Neural cell (in vitro differentiated cells): ENCODE data around the gene IQSEC1. TPM values are rescaled to one million over a fixed set of nuclear protein-coding genes. Genes with fewer than 3 reads are reported as not detected.

ENCODE experiments used
- H2AFZ ChIP-seq: fragments of 200-600, 300-800 bp; sonication (generic), shearing (Covaris generic); 2 replicates; pipeline ENCODE4 v1.6.0; 2014; ENCODE audit warnings: low read depth, mild to moderate bottlenecking, antibody characterized with exemption, low read length, moderate library complexity
- H3F3A ChIP-seq: fragments of 200-600 bp; shearing (Covaris generic); 2 replicates; pipeline ENCODE4 v1.6.1; 2016; ENCODE audit warnings: mild to moderate bottlenecking, moderate library complexity, mixed read lengths, antibody characterized with exemption, low read length; ENCODE audit not compliant: insufficient read depth, poor library complexity, severe bottlenecking
- H3K27ac ChIP-seq: fragments of 200-600, 300-800 bp; sonication (generic), shearing (Covaris generic); 2 replicates; pipeline ENCODE4 v1.5.1; 2014; ENCODE audit warnings: mild to moderate bottlenecking, low read length, moderate library complexity
- H3K27me3 ChIP-seq: fragments of 300-800, 200-600 bp; sonication (generic), shearing (Covaris generic); 2 replicates; pipeline ENCODE4 v1.6.0; 2014; ENCODE audit warnings: mild to moderate bottlenecking, low read depth, low read length, moderate library complexity; ENCODE audit not compliant: insufficient read depth
- H3K36me3 ChIP-seq: fragments of 300-800, 200-600 bp; sonication (generic), shearing (Covaris generic); 2 replicates; pipeline ENCODE4 v1.5.1; 2014; ENCODE audit warnings: mild to moderate bottlenecking, antibody characterized with exemption, low read length, moderate library complexity; ENCODE audit not compliant: insufficient read depth
- H3K4me2 ChIP-seq: fragments of 300-800, 200-600 bp; sonication (generic), shearing (Covaris generic); 2 replicates; pipeline ENCODE4 v1.6.0; 2014; ENCODE audit warnings: mild to moderate bottlenecking, low read length
- H3K4me3 ChIP-seq: fragments of 300-800, 200-600 bp; sonication (generic), shearing (Covaris generic); 2 replicates; pipeline ENCODE4 v1.5.1; 2014; ENCODE audit warnings: mild to moderate bottlenecking, low read length, moderate library complexity
- H3K79me2 ChIP-seq: fragments of 200-600 bp; shearing (Covaris generic); replicated peaks from 2 replicates; pipeline ENCODE4 v1.6.0; 2014; ENCODE audit warnings: mild to moderate bottlenecking, low read length, moderate library complexity; ENCODE audit not compliant: insufficient read depth
- H3K9ac ChIP-seq: fragments of 300-800, 200-600 bp; sonication (generic), shearing (Covaris generic); 2 replicates; pipeline ENCODE4 v1.6.1; 2016; ENCODE audit warnings: mild to moderate bottlenecking, low read length, mixed read lengths
- H3K9me2 ChIP-seq: fragments of 200-600 bp; shearing (Covaris generic); 2 replicates; pipeline ENCODE4 v1.6.1; 2016; ENCODE audit warnings: mild to moderate bottlenecking, low read length, mixed read lengths; ENCODE audit not compliant: insufficient read depth
- H3K9me3 ChIP-seq: fragments of 200-600, 300-800 bp; sonication (generic), shearing (Covaris generic); 2 replicates; pipeline ENCODE4 v1.6.1; 2016; ENCODE audit warnings: mild to moderate bottlenecking, mixed run types, low read length, moderate library complexity, mixed read lengths
- H4K20me1 ChIP-seq: fragments of 200-600 bp; shearing (Covaris generic); 2 replicates; pipeline ENCODE4 v1.6.1; 2016; ENCODE audit warnings: mild to moderate bottlenecking, mixed run types; ENCODE audit not compliant: insufficient read depth
- EP300 ChIP-seq: fragments of 450-650 bp; conservative IDR thresholded peaks from 2 replicates; pipeline ENCODE4 v1.6.1; 2014; ENCODE audit warnings: antibody characterized with exemption, mild to moderate bottlenecking, moderate library complexity; ENCODE audit not compliant: poor library complexity, severe bottlenecking
- EZH2 ChIP-seq: fragments of 200-600, 300-800 bp; shearing (Covaris generic), sonication (generic); IDR thresholded peaks from 2 replicates; pipeline ENCODE4 v1.6.1; 2014; ENCODE audit warnings: antibody characterized with exemption, low read length, borderline replicate concordance, mild to moderate bottlenecking; ENCODE audit not compliant: insufficient read depth, poor library complexity, severe bottlenecking
- MXI1 ChIP-seq: fragments of 450-650 bp; conservative IDR thresholded peaks from 2 replicates; pipeline ENCODE4 v1.6.1; 2014; ENCODE audit warnings: antibody characterized with exemption, mild to moderate bottlenecking; ENCODE audit not compliant: poor library complexity, severe bottlenecking
- POLR2AphosphoS5 ChIP-seq: IDR thresholded peaks from 2 replicates; pipeline ENCODE4 v1.6.1; 2012
- RAD21 ChIP-seq: fragments of 450-650 bp; conservative IDR thresholded peaks from 2 replicates; pipeline ENCODE4 v1.6.1; 2014; ENCODE audit warnings: antibody characterized with exemption, mild to moderate bottlenecking, moderate library complexity
- SMC3 ChIP-seq: fragments of 450-650 bp; conservative IDR thresholded peaks from 2 replicates; pipeline ENCODE4 v1.6.1; 2014; ENCODE audit warnings: antibody characterized with exemption, mild to moderate bottlenecking, moderate library complexity; ENCODE audit not compliant: poor library complexity
- TAF1 ChIP-seq: IDR thresholded peaks from 2 replicates; pipeline ENCODE4 v1.6.1; 2012; ENCODE audit warnings: low read depth
- polyA plus RNA-seq: library from polyadenylated mRNA; depleted of rRNA; stranded (reverse); fragments of >200 nt; gene quantifications from 2 replicates; pipeline ENCODE4 v1.2.3, GENCODE V29; 2014
- TF ChIP-seq, protein P1 (sequence below): fragments of 450-650 bp; IDR thresholded peaks from 2 replicates; pipeline ENCODE4 v1.5.1; 2014; ENCODE audit warnings: antibody characterized with exemption, mild to moderate bottlenecking, moderate library complexity; ENCODE audit not compliant: poor library complexity, severe bottlenecking
- TF ChIP-seq, protein P2 (sequence below): IDR thresholded peaks from 2 replicates; pipeline ENCODE4 v1.6.1; 2012; ENCODE audit warnings: borderline replicate concordance

IQSEC1 gene
- polyA plus RNA-seq, 1 donor from 2014 or later: 6.0 TPM

DNA sequence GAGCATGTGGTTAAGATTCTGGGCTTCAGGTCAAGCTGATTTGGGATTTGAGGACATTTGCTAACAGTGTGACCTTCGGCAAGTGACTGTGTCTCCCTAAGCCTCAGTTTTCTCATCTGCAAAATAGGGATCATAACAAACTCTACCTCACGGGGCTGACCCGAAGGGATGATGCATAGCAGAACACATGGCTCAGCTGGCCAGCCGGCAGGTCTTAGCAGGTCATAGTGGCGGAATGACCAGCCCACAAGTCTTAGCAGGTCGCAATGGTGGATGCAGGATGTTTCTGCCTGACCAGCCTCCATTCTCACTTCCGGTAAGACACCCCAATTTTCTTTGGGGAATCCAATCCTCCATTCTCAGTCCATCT, 63.3 kb downstream of the IQSEC1 start:
- no peaks in the 10 kb centered on the region for H3K9me2 ChIP-seq
- H3K27me3 ChIP-seq: no peaks in the 10 kb centered on the region
- H3K9me3 ChIP-seq: no peaks in the 10 kb centered on the region
- no peak overlapping the region for H3K4me2 ChIP-seq
- H3F3A ChIP-seq: no peaks in the 10 kb centered on the region
- no peaks in the 10 kb centered on the region for H3K36me3 ChIP-seq
- H3K4me3 ChIP-seq: no peak overlapping the region
- TF ChIP-seq, protein P1, sequence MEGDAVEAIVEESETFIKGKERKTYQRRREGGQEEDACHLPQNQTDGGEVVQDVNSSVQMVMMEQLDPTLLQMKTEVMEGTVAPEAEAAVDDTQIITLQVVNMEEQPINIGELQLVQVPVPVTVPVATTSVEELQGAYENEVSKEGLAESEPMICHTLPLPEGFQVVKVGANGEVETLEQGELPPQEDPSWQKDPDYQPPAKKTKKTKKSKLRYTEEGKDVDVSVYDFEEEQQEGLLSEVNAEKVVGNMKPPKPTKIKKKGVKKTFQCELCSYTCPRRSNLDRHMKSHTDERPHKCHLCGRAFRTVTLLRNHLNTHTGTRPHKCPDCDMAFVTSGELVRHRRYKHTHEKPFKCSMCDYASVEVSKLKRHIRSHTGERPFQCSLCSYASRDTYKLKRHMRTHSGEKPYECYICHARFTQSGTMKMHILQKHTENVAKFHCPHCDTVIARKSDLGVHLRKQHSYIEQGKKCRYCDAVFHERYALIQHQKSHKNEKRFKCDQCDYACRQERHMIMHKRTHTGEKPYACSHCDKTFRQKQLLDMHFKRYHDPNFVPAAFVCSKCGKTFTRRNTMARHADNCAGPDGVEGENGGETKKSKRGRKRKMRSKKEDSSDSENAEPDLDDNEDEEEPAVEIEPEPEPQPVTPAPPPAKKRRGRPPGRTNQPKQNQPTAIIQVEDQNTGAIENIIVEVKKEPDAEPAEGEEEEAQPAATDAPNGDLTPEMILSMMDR: no peak
- TF ChIP-seq EZH2 (no peak), TAF1 (no peak), RAD21 (no peak), EP300 (no peak), POLR2AphosphoS5 (no peak), SMC3 (no peak), MXI1 (no peak)
- TF ChIP-seq, protein P2, sequence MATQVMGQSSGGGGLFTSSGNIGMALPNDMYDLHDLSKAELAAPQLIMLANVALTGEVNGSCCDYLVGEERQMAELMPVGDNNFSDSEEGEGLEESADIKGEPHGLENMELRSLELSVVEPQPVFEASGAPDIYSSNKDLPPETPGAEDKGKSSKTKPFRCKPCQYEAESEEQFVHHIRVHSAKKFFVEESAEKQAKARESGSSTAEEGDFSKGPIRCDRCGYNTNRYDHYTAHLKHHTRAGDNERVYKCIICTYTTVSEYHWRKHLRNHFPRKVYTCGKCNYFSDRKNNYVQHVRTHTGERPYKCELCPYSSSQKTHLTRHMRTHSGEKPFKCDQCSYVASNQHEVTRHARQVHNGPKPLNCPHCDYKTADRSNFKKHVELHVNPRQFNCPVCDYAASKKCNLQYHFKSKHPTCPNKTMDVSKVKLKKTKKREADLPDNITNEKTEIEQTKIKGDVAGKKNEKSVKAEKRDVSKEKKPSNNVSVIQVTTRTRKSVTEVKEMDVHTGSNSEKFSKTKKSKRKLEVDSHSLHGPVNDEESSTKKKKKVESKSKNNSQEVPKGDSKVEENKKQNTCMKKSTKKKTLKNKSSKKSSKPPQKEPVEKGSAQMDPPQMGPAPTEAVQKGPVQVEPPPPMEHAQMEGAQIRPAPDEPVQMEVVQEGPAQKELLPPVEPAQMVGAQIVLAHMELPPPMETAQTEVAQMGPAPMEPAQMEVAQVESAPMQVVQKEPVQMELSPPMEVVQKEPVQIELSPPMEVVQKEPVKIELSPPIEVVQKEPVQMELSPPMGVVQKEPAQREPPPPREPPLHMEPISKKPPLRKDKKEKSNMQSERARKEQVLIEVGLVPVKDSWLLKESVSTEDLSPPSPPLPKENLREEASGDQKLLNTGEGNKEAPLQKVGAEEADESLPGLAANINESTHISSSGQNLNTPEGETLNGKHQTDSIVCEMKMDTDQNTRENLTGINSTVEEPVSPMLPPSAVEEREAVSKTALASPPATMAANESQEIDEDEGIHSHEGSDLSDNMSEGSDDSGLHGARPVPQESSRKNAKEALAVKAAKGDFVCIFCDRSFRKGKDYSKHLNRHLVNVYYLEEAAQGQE: no peak
- H3K79me2 ChIP-seq: no peaks in the 10 kb centered on the region
- H3K9ac ChIP-seq: no peak overlapping the region
- no peaks in the 10 kb centered on the region for H4K20me1 ChIP-seq
- H3K27ac ChIP-seq: no peak overlapping the region
- no peak overlapping the region for H2AFZ ChIP-seq

- Histone ChIP-seq H3F3A (no peaks in the 10 kb centered on the region), H3K9me3 (no peaks in the 10 kb centered on the region), H3K4me3 (no peak overlapping the region), H3K9ac (no peak overlapping the region), H3K36me3 (no peaks in the 10 kb centered on the region), H3K79me2 (no peaks in the 10 kb centered on the region), H3K4me2 (no peak overlapping the region), H3K27me3 (no peaks in the 10 kb centered on the region), H3K9me2 (no peaks in the 10 kb centered on the region), H2AFZ (no peak overlapping the region), H4K20me1 (no peaks in the 10 kb centered on the region), H3K27ac (no peak overlapping the region)
- TF ChIP-seq TAF1 (no peak), EP300 (no peak), SMC3 (no peak), MXI1 (no peak), POLR2AphosphoS5 (no peak), EZH2 (no peak), RAD21 (no peak)
- TF ChIP-seq, protein P2: no peak
- TF ChIP-seq, protein P1: no peak
Measured at GRCh38 chr3:13009132-13009945, 63.9 kb downstream of the IQSEC1 start.
